ENCODE results near the gene AAGAB. TPM values are rescaled to one million over a fixed set of nuclear protein-coding genes. Genes with fewer than 3 reads are reported as not detected.
"Not testable (repeated sequence)": the region's sequence is repeated elsewhere in the genome, so short reads cannot be mapped to it uniquely, and the experiment has no call there.

The AAGAB gene
- total RNA-seq, 1 experiment from 2014 or later: 40.1 TPM

DNA sequence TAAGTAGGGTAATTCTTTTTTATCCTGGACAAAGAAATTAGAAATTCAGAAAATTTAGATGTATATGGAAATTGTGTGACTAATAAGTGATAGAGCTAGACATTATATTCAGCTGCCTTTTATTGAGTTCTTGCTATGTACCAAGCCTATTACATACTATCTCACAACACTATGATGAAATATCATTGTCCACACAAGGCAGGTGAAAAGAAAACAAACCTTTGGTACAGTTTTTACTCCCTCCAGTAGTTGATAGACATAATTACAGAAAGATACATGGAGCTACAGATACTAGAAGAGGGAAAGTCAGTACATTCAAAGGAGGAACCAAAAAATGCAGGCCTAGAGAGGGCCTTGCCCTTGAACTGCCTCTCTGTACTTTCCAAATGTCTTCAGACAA lies 4.9 kb upstream of the AAGAB start:
- no peaks in the 10 kb centered on the region for H4K20me1 ChIP-seq (ENCODE audit: control insufficient read depth, insufficient read depth, insufficient read length)
- H3K4me2 ChIP-seq (ENCODE audit: insufficient read depth, insufficient read length, low read length): no peak overlapping the region
- H2BK5ac ChIP-seq (ENCODE audit: insufficient read length, low read length): no peak overlapping the region
- no peak overlapping the region for H3K56ac ChIP-seq (ENCODE audit: insufficient read length, low read depth, low read length)
- no peaks in the 10 kb centered on the region for H3K79me1 ChIP-seq (ENCODE audit: insufficient read depth, low read depth, low read length, poor library complexity, severe bottlenecking)
- no peak for TF ChIP-seq CTCF (conservative IDR thresholded peaks at IDR 0.05)
- no peak overlapping the region for H2AK5ac ChIP-seq (ENCODE audit: insufficient read length, low read length)
- H3K4me1 ChIP-seq (ENCODE audit: insufficient read depth, low read length): no peaks in the 10 kb centered on the region
- H2BK12ac ChIP-seq (ENCODE audit: insufficient read length, low read depth, low read length): no peak overlapping the region
- no peak overlapping the region for H2BK15ac ChIP-seq (ENCODE audit: low read depth, low read length)
- H3K27me3 ChIP-seq (ENCODE audit: insufficient read depth, low read length): no peaks in the 10 kb centered on the region
- H2AFZ ChIP-seq (ENCODE audit: low read length): no peak overlapping the region
- H3T11ph ChIP-seq (ENCODE audit: low read length): no peak overlapping the region
- Mint-ChIP-seq H3K27ac (no peak overlapping the region), H3K4me3 (no peak overlapping the region), H3K36me3 (ENCODE audit: insufficient read depth in 1 of 3, low read depth in 3 of 3) (no peaks in the 10 kb centered on the region), H3K27me3 (ENCODE audit: low read depth) (peaks cover 23% of the 10 kb centered on the region), H3K4me1 (peaks cover 7 to 12% of the 10 kb centered on the region in 2 experiments; a peak in 3 of 4 replicates), H3K9me3 (no peaks in the 10 kb centered on the region)
- no peak overlapping the region for H3K18ac ChIP-seq (ENCODE audit: insufficient read length, low read depth, low read length)
- no peak overlapping the region for H3K27ac ChIP-seq (ENCODE audit: insufficient read length, low read depth, low read length)
- no peak overlapping the region for H4K8ac ChIP-seq (replicated peaks; ENCODE audit: insufficient read length, low read depth, low read length)
- H3K9me3 ChIP-seq (ENCODE audit: control insufficient read depth, low read depth, low read length): no peaks in the 10 kb centered on the region
- no peaks in the 10 kb centered on the region for H3K23me2 ChIP-seq (ENCODE audit: insufficient read length, low read depth, low read length, poor library complexity, severe bottlenecking)
- no peak for DNase-seq
- H2BK20ac ChIP-seq (ENCODE audit: low read depth, low read length, poor library complexity, severe bottlenecking): no peak overlapping the region
- H3K79me2 ChIP-seq (ENCODE audit: insufficient read depth, low read length): no peaks in the 10 kb centered on the region
- no peak overlapping the region for H3K9ac ChIP-seq (ENCODE audit: extremely low read depth, insufficient read length, low read length)
- H2BK120ac ChIP-seq (ENCODE audit: low read depth, low read length, poor library complexity, severe bottlenecking): no peak overlapping the region
- no peak overlapping the region for H4K5ac ChIP-seq (ENCODE audit: insufficient read length, low read depth, low read length)
- H3K4ac ChIP-seq (ENCODE audit: low read depth, low read length): no peak overlapping the region
- no peak overlapping the region for H3K23ac ChIP-seq (ENCODE audit: insufficient read length, low read depth, low read length)
- no peak overlapping the region for H4K91ac ChIP-seq (ENCODE audit: insufficient read length, low read depth, low read length)
- no peak overlapping the region for H3K14ac ChIP-seq (ENCODE audit: insufficient read depth, low read length)

DNA sequence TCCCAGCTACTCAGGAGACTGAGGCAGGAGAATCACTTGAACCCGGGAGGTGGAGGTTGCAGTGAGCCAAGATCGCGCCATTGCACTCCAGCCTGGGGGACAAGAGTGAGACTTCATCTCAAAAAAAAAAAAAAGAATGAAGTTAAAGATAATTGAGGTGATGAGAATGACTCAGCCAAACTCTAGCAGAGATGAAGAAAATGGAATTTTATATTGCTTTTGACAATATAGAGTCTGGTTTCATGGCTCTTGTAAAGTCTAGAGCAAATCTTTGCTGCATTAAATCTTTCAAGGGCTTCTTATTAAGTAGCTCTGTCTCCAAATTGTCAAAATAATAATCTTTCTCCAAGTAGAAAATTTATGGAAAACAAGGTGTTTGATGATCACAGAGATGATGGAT lies 4.0 kb upstream of the AAGAB start:
- not testable (repeated sequence) for H3K36me3 Mint-ChIP-seq (ENCODE audit: insufficient read depth in 1 of 3, low read depth in 3 of 3); H2BK20ac ChIP-seq (ENCODE audit: low read depth, low read length, poor library complexity, severe bottlenecking); H4K20me1 ChIP-seq (ENCODE audit: control insufficient read depth, insufficient read depth, insufficient read length); H4K91ac ChIP-seq (ENCODE audit: insufficient read length, low read depth, low read length); H3T11ph ChIP-seq (ENCODE audit: low read length); H3K4me3 Mint-ChIP-seq; DNase-seq; H3K79me2 ChIP-seq (ENCODE audit: insufficient read depth, low read length); H3K23me2 ChIP-seq (ENCODE audit: insufficient read length, low read depth, low read length, poor library complexity, severe bottlenecking); H3K9me3 Mint-ChIP-seq; H3K56ac ChIP-seq (ENCODE audit: insufficient read length, low read depth, low read length); H2AFZ ChIP-seq (ENCODE audit: low read length); H3K4ac ChIP-seq (ENCODE audit: low read depth, low read length); H2AK5ac ChIP-seq (ENCODE audit: insufficient read length, low read length); H3K9me3 ChIP-seq (ENCODE audit: control insufficient read depth, low read depth, low read length); H3K9ac ChIP-seq (ENCODE audit: extremely low read depth, insufficient read length, low read length); H3K27ac Mint-ChIP-seq; H3K18ac ChIP-seq (ENCODE audit: insufficient read length, low read depth, low read length); H3K4me1 ChIP-seq (ENCODE audit: insufficient read depth, low read length); H3K14ac ChIP-seq (ENCODE audit: insufficient read depth, low read length); H3K27ac ChIP-seq (ENCODE audit: insufficient read length, low read depth, low read length); H4K8ac ChIP-seq (replicated peaks; ENCODE audit: insufficient read length, low read depth, low read length); H2BK5ac ChIP-seq (ENCODE audit: insufficient read length, low read length); H2BK12ac ChIP-seq (ENCODE audit: insufficient read length, low read depth, low read length); H3K23ac ChIP-seq (ENCODE audit: insufficient read length, low read depth, low read length); H2BK15ac ChIP-seq (ENCODE audit: low read depth, low read length); H4K5ac ChIP-seq (ENCODE audit: insufficient read length, low read depth, low read length); H3K79me1 ChIP-seq (ENCODE audit: insufficient read depth, low read depth, low read length, poor library complexity, severe bottlenecking); H3K4me2 ChIP-seq (ENCODE audit: insufficient read depth, insufficient read length, low read length); H3K27me3 ChIP-seq (ENCODE audit: insufficient read depth, low read length); H2BK120ac ChIP-seq (ENCODE audit: low read depth, low read length, poor library complexity, severe bottlenecking)
- Mint-ChIP-seq H3K4me1 (peaks cover 9 to 12% of the 10 kb centered on the region in 2 experiments), H3K27me3 (ENCODE audit: low read depth) (peaks cover 23% of the 10 kb centered on the region)
- WGBS (ENCODE audit: extremely low coverage, insufficient read length, low lambda C conversion rate): no CpG with 5 or more reads among the region's 3 CpGs
